Gastroesophageal sphincter (tissue), 3 donors: ENCODE measurements around the gene GRIK2.

ENCODE experiments used
- CTCF ChIP-seq, 4 experiments: fragments of 200-600 bp in 2 of 4; fragments of 450-650 bp in 2 of 4; sonication (generic) in 1 of 4; IDR thresholded peaks; one replicate each; pipeline ENCODE4 v1.5.1; 2017 to 2019; ENCODE audit warnings: antibody characterized with exemption in 4 of 4, mild to moderate bottlenecking in 2 of 4, moderate library complexity in 2 of 4
- EP300 ChIP-seq: sonication (generic); formaldehyde crosslinking; IDR thresholded peaks from one replicate; pipeline ENCODE4 v1.6.1; 2017; ENCODE audit warnings: antibody characterized with exemption, mild to moderate bottlenecking

- TF ChIP-seq EP300 (no peak), CTCF (IDR thresholded peaks at IDR 0.05) (no peak)
Observed at GRCh38 chr6:102115911-102116310, 722.4 kb downstream of the GRIK2 start.
